Stimulated activated CD8-positive, alpha-beta memory T cell treated with anti-CD3 and anti-CD28 coated beads, Interleukin-4, amount 100 ng/mL, for 48 hours (primary cell): Measurements from ENCODE around the gene TMED8.
"Not testable (repeated sequence)": the region's sequence is repeated elsewhere in the genome, so short reads cannot be mapped to it uniquely, and the experiment has no call there.

Experiments
- DNase-seq: peaks from one replicate; pipeline ENCODE4 v3.0.0-alpha.2; 2020

Gene TMED8, protein sequence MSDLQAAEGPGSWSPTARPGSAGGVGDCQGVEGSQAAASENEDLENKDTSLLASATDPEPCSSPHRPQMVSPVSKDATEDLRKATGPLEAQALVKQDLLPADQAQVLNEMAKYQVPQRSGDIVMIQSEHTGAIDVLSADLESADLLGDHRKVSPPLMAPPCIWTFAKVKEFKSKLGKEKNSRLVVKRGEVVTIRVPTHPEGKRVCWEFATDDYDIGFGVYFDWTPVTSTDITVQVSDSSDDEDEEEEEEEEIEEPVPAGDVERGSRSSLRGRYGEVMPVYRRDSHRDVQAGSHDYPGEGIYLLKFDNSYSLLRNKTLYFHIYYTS

DNA sequence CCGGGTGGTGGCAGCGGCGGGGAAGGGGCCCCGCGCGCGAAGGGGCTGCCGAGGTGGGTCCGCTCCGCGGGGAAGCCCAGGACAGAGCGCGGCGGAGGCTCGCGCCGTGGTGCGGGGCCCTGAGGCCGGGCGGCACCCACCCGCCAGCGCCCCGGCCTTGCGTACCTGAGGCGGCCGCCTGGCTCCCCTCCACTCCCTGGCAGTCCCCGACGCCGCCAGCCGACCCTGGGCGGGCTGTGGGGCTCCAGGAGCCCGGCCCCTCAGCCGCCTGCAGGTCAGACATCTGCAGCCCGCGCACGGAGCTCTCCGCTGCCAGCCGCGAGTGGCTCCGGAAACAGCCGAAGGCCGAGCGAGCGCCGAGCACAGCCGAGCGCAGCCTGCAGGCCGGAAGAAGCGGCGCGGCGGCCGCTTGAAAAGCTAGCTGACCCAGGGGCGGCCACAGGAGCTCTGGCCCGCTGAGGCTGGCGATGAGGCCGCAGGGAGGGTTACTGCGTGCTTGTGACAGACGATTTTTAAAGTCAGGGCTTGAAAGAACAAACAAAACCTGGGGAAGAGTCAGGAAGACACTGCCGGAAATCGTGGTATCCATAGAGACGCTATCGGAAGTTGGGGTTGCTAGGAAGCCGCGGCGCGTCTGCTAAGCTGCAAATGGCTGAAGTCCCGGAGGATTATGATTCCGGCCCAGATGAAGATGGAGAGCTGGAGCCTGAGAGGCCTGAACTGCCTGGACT lies at the start of gene TMED8, which contains the start of gene SAMD15:
Gene TMED8 (minus strand): TSS at position 324 of the 731 bp plus-strand sequence. CDS start 41 bp downstream, at position 283.
Gene SAMD15 (plus strand): TSS at position 609 of the 731 bp plus-strand sequence. CDS start 40 bp downstream, at position 649.
- DNase-seq = peak; percentile 87

DNA sequence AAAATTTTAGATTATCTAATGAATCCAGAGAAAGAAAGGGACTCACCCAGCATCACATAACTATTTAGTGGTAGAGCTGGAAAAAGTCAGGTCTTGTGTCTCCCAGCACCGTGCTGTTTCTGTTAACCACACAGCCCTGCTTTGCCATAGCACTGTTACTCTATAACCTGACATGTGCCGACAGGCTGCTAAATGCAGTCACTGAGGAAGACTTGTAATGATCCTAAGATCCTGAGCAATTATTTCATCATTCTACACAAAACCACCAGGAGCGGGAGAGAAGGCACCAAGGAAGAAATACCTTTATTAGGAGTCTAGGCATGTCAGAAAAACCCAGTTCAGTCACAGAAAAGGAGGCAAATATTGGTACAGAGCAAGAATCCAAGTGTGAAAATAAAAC lies 49.5 kb upstream of the TMED8 start:
- DNase-seq = no peak

DNA sequence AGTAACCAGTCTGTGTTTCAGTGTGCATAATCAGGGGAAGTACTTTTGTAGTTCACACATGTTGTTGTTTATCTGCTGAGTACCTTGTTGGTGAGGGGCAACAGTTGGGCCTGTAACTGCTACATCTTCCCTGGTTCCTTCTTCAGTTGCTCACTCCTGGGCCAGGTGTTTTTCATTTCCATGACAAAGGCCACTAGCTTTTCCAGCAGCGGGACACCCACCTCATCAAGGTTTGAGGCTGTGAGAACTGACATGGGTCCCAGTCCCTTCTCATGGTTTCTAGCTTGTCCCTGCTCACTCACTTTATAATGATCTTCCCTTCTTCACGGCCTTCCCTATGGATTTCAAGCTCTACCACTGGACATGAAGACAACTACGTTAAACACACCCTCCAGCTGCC lies 48.0 kb upstream of the TMED8 start:
- DNase-seq = no peak

DNA sequence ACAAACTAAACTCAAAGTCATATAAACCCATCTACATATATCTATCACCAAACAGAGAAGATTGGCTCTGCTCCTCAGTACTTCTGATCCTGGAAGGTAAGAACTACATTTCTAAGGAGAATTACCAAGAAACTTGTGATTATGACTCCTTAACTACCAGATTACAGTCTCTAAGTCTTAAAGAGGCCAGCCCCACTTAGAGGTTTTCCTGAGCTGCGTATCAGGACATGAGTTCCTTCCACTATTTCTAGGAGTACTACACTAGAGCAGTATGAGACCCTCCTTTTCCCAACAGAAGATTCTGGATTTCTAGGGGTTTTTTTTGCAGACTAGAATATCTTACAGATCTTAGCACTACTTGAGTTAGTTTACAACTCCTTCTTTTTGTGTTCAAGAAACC lies 46.5 kb upstream of the TMED8 start, which contains the start of gene NOXRED1:
Gene NOXRED1 (minus strand): TSS at position 101 of the 400 bp plus-strand sequence. CDS start 634 bp downstream, outside the sequence.
- no peak for DNase-seq

DNA sequence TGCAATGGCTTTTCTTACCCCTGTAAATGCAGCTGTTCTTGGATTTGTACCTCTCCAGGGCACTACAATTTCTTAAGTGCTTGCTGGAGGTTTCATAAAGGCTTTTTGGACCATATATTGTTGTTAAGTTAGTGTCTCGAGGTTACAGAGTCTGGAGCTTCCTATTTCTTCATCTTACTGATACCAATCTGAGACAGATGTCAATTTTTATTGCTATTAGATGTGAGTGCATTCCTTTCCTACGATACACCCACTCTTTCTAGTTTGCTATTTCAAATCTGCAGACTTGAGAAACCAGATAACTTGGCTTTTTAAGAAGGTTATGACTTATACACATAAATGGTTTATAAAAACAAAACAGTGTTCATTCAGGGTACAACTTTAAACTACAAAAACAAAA lies 44.3 kb upstream of the TMED8 start:
- no peak for DNase-seq

DNA sequence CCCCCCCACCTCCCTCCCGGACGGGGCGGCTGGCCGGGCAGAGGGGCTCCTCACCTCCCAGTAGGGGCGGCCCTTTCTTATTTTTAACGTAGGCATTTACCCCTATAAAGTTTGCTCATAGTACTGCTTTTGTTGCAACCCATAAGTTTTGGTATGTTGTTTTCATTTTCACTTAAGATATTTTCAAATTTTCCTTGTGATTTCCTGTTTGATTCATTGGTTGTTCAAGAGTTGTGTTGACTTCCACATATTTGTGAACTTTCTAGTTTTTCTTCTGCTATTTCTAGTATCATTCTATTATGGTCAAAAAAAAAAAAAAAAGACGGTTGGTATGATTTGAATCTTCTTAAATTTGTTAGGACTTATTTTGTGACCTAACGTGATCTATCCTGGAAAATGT lies 39.9 kb upstream of the TMED8 start:
- DNase-seq = no peak

DNA sequence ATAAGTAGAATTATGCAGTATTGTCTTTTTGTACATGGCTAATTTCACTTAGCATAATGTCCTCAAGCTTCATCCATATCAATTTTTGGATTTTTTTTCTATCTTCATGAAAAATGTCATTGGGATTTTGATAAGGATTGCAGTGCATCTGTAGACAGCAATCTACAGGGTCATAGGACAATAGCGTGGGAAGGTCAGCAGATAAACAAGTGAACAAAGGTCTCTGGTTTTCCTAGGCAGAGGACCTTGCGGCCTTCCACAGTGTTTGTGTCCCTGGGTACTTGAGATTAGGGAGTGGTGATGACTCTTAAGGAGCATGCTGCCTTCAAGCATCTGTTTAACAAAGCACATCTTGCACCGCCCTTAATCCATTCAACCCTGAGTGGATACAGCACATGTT lies 39.2 kb upstream of the TMED8 start:
- not testable (repeated sequence) for DNase-seq

DNA sequence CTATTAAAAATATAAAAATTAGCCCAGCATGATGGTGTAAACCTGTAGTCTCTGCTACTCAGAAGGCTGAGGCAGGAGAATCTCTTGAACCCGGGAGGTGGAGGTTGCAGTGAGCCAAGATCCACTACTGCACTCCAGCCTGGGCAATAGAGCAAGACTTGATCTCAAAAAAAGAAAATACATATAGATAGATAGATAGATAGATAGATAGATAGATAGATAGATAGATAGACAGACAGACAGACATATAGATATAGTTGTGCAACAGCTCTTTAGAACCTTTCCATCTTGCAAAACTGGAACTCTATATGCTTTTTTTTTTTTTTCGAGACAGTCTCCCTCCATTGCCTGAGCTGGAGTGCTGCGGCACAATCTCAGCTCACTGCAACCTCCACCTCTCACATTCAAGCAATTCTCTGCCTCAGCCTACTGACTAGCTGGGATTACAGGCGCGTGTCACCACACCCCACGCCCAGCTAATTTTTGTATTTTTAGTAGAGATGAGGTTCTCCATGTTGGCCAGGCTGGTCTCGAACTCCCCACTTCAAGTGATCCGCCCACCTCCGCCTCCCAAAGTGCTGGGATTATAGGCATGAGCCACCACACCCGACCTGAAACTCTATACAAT lies 38.6 kb upstream of the TMED8 start:
- DNase-seq = not testable (repeated sequence)

DNA sequence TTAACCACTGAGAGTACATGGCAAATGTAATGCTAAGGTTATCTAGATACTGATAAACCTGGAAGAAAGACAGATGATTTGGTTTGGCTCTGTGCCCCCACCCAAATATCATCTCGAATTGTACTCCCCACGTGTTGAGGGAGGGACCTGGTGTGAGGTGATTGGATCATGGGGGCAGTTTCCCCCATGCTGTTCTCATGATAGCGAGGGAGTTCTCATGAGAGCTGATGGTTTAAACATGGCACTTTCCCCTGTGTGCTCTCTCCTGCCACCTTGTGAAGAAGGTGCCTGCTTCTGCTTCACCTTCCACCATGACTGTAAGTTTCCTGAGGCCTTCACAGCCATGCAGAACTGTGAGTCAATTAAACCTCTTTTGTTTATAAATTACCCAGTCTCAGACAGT lies 32.2 kb upstream of the TMED8 start:
- DNase-seq = no peak

DNA sequence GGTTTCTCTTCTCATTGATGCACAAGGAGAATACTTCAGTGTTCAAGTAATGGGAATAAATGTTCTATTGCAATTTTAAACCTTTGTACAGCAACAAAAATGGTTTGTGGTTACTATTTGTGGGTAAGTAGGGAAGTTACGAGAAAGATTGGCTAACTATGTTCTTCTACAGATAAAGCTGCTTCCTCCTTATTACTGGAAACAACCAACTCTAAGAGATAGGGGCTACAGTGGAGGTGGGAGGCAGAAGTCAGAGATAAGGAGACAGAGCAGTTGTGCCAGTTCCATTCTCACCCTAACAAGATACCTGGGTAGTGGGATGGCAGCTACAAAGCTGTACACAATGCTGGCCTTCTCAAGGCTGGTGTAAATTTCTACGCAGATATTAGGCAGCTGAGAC lies 30.3 kb upstream of the TMED8 start:
- DNase-seq = no peak

DNA sequence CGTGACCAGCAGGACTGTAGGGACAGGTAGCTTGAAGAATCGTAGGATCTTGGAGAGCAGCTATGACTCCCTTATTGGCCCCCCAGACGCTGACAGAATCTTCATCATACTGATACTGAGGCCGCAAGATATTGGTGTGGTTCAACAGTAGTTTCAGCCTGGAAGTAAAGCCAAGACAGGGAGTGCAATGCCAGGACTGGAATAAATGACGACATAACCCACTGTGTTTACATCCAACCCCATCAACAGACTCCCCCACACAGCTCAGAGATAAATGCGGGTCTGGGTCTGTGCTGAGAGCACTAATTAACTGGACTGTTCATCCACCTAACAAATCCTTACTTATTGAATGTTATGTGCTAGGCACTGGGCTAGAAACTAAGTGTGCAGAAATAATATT lies 29.8 kb upstream of the TMED8 start:
- DNase-seq = no peak

DNA sequence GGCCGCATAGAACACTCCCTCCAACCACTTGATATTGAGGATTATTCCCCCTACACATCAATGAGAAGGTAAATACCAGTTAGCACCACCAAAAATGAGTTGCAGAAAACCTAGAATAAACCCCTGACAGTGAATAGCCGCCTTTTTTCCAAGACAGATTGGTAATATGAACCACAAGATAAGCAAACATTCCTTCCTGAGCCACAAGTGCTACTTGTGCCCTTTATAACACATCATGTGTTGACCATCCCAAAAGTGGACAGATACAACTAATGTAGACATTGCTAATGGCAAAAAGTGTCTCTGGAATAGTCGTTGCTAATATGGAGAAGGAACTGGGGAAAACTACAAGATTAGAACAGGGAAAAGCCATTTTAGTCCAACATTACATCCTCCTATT lies 29.2 kb upstream of the TMED8 start:
- DNase-seq = no peak

DNA sequence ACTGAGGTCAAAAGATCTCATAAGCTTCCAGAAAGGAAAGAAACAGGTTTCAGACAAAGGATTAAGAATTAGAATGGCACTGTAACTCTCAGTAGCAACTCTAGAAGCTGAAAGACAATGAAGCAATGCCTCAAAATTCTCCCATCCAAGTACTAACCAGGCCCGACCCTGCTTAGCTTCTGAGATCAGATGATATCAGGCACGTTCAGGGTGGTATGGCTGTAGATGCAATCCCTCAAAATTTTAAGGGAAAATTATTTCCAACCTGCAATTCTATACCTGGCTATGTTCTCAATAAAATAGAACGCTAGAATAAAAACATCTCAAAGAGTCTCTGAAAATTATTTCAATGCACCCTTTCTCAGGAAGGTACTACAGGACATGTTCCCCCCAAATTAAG lies 26.9 kb upstream of the TMED8 start:
- no peak for DNase-seq

DNA sequence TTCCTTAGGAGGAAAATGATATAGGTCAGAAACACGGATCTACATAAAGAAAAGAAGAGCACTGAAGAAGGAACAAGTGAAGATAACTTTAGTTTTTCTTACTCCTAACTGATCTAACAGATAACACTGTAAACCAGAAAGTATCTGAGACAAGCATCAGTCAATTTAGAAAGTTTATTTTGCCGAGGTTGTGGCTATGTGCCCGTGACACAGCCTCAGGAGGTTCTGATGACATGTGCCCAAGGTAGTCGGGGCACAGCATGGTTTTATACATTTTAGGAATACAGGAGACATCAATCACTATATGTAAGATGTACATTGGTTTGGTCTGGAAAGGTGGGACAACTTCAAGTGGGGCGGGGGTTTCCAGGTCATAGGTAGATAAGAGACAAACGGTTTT lies 23.3 kb upstream of the TMED8 start:
- DNase-seq = no peak

DNA sequence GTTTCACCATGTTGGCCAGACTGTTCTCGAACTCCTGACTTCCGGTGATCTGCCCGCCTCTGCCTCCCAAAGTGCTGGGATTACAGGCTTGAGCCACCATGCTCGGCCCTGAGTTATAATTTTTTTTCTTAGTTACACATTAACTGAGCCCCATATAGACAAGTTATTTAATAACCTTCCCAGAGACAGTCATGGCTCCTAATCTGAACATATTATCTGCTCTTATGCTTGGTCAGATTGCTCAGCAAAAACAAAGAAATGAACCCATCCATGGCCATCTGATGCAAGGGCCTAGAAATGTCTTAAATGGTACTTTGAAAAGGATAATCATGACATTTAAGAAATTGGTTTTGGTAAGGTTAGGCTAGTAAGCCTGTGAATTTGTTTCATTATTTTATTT lies 13.3 kb upstream of the TMED8 start:
- no peak for DNase-seq

DNA sequence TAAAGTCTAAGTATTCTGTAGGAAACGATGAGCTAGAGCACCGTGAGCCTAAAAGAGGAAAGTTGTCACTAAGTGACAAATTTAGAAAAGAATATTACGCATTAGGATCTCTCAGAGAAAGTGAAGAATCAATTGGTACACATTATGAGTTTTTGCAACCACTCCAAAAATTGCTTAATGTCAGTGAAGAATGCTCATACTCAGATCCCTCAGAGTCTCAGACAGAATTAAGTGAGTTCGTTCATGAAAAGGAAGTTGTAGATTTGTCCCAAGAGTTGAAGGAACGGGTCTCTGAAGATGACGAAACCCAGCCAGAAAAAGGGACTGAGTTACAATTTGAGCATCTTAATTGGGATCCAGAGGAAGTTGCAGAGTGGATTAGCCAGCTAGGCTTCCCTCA lies 1.8 kb upstream of the TMED8 start:
- no peak for DNase-seq

DNA sequence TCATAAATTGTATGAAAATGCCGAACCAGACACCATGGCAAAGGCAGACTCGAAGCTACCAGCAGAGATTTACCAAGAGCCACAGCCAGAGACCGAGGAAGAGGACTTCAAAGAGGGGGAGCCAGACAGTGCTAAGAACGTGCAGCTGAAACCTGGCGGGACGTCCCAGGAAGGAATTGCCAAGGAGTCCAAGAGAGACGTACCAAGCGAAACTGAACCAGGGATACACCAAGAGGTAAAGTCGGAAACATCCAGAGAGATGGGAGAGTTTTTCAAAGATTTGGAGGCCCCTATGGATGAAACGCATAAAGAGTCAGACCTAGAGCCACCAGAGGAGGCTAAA lies 579 bp upstream of the TMED8 start:
- no peak for DNase-seq

DNA sequence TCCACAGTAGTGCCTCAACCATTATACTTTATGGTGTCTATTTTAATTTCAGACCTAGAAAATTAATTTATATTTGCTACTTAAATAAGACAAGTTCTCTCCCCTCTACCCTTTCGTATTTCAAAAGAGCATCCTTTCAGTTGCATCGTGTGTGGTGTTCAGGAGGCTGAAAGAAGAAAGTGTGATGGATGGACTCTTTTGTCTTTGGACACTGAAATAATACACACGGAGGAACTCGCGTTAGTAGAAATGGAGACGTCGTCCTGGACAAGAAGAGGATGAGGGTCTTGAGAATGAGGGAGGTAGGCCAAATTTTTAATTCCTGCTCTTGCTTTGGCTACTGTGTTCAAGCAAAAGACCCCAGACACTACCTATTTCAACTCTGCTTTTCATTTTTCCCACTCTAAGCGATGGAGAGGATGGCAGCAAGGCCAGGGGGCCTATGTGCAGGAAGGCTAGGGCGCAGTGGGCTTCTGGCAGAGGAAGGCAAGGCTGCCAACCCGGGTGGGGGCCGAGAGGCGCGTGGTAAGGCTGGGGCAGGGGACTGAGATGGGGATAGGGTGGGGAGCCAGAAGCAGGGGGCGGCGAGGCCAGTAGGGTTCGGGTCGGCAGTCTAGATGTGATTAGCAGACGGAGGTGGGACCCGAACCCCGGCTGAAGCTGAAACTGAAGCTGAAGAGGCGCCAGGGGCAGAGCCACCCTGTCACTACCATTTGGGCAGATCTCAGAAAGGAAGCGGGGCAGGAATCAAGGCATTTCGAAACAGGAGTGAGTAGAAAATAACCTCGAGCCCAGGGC lies 722 bp downstream of the TMED8 start:
- peak; percentile 62 for DNase-seq

DNA sequence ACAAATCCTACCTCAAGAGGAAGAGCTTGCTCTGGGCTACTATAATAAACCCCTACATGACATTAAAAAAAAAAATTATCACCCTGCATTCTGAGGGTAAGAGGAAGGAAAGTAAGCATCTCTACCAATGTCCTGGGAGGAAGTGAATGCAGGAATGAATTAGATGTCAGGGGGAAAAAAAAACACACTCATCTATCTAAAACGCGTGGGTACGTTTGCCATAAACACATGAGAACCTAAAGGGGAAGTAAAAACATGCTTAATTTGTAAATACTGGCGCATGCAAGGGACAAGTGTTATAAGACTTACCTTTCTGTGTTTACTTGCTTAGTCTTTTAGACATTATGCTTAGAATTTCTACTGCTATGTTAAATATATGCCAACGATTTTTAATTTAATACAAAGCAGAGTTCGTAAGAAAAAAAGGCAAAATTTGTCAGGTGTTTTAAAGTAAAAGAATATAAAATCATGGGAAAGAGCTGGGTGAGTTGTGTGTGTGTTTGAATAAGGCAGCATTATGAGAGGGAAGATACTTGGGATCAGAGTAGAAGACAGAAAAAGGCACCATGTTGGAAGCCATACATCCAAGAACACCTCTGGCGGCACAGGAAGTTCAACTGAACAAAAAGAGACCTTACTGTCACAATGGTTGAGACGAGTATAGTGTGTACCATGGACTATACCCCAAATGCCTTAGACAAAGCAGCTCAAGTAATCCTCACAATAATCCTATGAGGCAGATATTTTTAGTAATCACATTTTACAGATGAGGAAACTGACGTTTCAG lies 1.5 kb downstream of the TMED8 start:
- DNase-seq = no peak

DNA sequence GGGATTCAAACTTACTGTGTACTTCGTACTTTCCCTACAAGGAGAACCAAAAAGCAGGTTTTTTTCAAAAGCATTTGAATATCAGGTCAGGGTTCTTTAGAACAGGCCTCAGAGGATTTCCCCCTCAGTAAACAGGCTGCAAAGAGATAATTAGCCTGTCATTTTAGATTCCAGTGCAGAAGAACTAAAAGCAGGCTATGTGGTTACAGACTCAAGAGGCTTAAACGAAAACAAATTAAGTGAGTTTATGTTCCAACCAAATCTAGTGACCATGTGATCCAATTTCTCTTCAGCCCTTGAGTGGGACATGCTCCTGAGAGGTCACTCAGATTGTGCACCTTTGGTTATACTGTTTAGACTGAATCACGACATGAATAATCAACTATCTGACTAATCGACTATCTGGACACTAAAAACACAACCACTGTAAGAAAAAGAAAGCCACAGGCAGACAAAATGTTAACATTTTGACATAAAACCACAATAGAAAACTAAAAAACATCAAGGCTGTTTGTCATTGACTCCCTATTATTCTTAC lies 4.5 kb downstream of the TMED8 start:
- no peak for DNase-seq

DNA sequence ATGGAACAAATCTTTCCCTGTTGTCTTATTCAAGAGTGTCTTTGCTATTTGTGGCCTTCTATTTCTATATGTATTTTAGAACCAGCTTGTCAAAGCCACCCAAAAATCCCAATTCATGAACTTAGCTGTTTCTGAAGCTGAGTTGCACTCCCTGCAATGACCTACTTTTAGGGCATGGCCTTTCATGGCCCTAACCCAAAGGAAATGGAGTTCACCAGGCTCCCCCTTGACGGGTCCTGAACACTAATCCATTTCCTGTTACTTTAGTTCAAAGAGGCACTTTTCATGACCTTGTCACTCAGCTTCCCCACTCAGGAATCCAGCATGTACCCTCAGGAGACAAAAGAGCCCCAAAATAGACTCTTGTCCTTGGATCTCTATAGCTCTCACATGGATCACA lies 7.6 kb downstream of the TMED8 start:
- no peak for DNase-seq

DNA sequence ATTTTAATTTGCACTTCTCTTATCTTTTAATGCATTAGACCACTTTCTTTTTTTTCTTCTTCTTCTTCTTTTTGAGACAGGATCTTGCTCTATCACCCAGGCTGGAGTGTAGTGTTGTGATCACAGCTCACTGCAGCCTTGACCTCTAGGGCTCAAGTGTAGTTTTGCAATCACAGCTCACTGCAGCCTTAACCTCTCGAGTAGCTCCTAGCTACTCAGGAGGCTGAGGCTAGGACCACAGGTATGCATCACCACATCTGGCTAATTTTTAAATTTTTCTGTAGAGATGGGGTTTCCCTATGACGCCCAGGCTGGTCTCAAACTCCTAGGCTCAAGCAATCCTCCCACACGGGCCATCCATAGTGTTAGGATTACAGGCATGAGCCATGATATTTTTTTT lies 12.7 kb downstream of the TMED8 start:
- no peak for DNase-seq
